Coronary artery (tissue), 2 donors: ENCODE results near the gene DRGX.
A peak's percentile ranks its signal among the peaks of the same experiment; 100 is the strongest.

Experiments
- DNase-seq: peaks from one replicate; pipeline ENCODE4 v3.0.0-alpha.2; 2017; ENCODE audit warnings: low spot score
- H3K27ac ChIP-seq, 2 donors: fragments of 200-600 bp; sonication (generic); one replicate each; pipeline ENCODE4 v1.5.1; 2016 to 2019
- H3K4me3 ChIP-seq: fragments of 200-600 bp; sonication (generic); 2 replicates; pipeline ENCODE4 v1.5.1; 2016; ENCODE audit warnings: mild to moderate bottlenecking, moderate library complexity
- CTCF ChIP-seq: fragments of 200-600 bp; sonication (generic); IDR thresholded peaks from one replicate; pipeline ENCODE4 v1.5.1; 2019; ENCODE audit warnings: antibody characterized with exemption

The DRGX gene

GRCh38 chr10:49365675-49366415 lies 30.0 kb downstream of the DRGX start:
- no peak overlapping the region for H3K27ac ChIP-seq
- no peak overlapping the region for H3K4me3 ChIP-seq
- no peak for TF ChIP-seq CTCF
- peak; percentile 50 for DNase-seq

- TF ChIP-seq CTCF, result no peak
- no peak overlapping the region for H3K4me3 ChIP-seq
- DNase-seq, result peak; percentile 60
- H3K27ac ChIP-seq, result no peak overlapping the region
These were observed 30.6 kb downstream of the DRGX start for GRCh38 chr10:49365275-49365674.

- peak; percentile 9 for DNase-seq
- TF ChIP-seq CTCF, result no peak
- Histone ChIP-seq H3K4me3 (no peak overlapping the region), H3K27ac (no peak overlapping the region)
These were observed 31.1 kb downstream of the DRGX start for GRCh38 chr10:49364747-49365146.

GRCh38 chr10:49364051-49364450 lies 31.8 kb downstream of the DRGX start:
- no peak for TF ChIP-seq CTCF
- Histone ChIP-seq H3K4me3 (no peak overlapping the region), H3K27ac (no peak overlapping the region)
- no peak for DNase-seq

- Histone ChIP-seq H3K4me3 (no peak overlapping the region), H3K27ac (no peak overlapping the region)
- TF ChIP-seq CTCF, result no peak
- peak; percentile 53 for DNase-seq
These were observed 32.4 kb downstream of the DRGX start for GRCh38 chr10:49363309-49364031.

GRCh38 chr10:49362596-49363260 lies 33.2 kb downstream of the DRGX start:
- H3K27ac ChIP-seq, result no peak overlapping the region
- no peak for DNase-seq

More at GRCh38 chr10:49362596-49363260, 33.2 kb downstream of the DRGX start:
- TF ChIP-seq CTCF, result no peak
- H3K4me3 ChIP-seq, result no peak overlapping the region
